ENCODE measurements around the gene GRAMD1A.
A peak's percentile ranks its signal among the peaks of the same experiment; 100 is the strongest.
"Not testable (repeated sequence)": the region's sequence is repeated elsewhere in the genome, so short reads cannot be mapped to it uniquely, and the experiment has no call there.

The GRAMD1A gene

DNA sequence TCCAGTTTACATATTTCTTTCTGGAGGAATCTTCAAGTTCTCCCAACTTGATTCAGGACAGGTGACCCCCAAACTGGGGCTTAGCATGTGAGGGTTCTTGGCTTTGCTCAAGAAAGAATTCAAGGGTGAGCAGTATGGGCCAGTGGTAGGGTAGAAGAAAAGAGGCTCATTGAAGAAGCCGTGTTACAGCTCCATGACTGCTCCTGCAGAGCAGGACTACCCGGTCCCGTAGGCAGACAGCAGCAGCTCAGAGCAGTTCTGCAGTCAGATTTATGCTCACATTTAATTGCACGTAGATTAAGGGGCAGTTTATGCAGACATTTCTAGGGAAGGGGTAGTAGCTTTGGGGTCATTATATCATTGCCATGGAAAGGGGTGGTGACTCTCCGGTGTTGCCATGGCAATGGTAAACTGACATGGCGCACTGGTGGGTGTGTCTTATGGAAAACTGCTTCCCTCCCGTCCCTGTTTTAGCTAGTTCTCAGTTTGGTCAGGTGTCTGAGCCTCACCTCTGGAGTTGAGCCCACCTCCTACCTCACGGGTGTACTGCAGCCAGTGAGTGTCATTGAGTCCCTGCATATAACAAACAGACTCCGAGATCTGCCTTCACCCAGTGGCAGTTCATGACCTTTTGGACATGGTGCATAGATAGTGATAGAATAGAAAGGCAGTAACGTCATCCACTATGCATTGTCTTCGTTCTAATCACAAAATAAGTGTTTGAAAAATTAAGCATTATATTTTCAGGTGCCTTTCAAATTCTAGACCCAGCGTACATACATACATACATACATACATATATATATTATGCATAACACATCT lies 20.1 kb upstream of the GRAMD1A start:
- no peak for DNase-seq

DNA sequence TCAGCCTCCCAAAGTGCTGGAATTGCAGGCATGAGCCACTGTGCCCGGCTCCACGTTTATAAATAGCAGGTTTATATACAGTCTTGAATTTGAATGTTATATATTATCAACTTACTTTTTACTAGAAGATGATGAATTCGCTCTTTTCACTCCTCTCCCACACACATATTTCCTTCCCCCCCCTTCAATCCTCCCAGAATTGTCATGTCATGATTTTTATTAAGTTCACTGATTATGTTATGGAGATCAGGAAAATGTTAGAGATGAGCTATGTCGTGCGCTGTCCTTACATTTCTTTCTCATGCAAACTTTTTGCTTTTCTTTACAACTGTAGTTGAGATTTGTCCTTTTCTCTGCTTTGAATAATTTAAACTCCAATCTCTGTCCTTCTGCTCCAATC lies 17.8 kb upstream of the GRAMD1A start:
- DNase-seq: no peak

DNA sequence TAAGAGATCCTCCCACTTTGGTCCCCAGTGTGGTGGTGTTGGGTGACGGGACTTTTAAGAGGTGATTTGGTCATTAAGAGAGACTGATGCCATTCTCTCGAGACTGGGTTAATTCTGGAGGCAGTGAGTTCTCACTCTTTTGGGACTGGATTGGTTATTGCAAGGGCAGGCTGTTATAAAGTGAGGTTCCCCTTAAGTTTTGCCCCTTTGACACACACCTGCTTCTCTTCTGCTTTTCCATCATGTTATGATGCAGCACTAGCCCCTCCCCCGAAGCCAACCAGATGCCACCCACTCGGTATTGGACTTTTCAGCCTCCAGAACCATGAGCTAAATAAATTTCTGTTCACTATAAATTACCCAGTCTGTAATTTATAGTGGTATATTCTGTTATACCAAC lies 16.3 kb upstream of the GRAMD1A start:
- no peak for DNase-seq

DNA sequence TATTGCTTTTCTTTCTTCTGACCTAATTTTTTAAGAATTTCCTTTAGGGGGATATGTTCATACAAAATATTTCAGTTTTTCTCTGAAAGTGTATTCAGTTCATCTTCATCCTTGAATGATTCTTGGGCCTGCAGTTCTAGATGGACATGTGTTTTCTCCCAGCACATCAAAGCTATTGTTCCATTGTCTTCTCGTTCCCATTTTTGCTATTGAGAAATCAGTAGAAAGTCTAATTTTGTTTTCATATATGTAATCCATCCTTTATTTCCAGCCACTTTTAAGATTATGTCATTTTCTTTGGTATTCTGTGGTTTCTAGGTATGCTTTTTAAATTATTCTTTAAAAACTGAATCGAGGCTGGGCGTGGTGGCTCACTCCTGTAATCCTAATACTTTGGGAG lies 15.8 kb upstream of the GRAMD1A start:
- no peak for DNase-seq

DNA sequence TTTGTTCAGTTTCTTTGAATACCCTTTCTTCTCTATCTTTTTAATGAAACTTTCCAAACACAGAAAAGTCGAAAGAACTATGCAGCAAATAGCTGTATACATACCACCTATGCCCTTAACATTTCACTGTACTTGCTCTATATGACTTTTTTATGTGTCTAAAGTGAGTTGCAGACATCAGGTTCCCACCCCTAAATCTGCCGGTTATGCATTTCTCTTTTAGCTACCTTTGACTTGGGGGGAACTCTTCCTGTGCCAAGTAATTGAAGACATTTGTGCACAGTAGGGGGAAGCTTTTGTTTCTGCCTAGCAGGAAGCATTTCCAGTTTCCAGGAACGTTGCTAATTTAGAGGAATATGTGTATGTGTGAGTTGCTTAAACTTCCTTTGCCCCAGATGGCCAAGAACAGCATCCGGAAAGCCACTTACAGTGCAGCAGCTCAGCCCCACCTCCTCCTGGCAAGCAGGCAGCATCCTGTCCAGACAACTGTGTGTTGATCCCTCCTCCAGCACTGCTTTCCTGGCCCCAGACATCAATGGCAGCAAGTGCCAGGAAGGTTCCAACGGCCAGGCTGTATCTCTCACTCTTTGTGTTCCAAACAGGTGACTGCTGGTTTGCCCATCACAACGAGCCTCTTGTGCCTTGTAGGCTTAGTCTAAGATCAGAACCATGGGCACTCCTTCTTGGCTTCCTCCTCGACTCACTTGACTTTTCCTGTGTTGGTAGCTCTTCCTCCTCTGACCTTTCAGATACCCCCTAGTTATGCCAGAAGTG lies 14.7 kb upstream of the GRAMD1A start:
- no peak for DNase-seq

DNA sequence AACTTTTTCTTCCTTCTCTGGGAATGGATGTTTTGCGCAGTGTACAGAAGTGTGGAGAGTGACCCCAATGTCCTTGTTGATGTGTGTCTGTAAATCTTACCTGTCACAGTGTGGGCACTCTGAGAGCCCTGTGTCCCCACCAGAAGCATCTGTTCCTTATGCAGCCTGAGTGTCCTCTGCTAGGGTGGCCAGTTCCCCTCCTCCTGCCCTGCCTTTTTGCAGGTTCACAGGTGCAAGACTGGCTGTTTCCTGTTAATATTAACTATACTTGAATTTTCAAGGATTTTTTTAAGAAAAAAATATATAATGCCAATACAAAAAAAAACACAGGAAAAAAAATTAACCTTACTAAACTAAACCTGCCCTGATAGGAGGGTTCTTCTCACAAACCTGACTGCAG lies 12.0 kb upstream of the GRAMD1A start:
- no peak for DNase-seq

DNA sequence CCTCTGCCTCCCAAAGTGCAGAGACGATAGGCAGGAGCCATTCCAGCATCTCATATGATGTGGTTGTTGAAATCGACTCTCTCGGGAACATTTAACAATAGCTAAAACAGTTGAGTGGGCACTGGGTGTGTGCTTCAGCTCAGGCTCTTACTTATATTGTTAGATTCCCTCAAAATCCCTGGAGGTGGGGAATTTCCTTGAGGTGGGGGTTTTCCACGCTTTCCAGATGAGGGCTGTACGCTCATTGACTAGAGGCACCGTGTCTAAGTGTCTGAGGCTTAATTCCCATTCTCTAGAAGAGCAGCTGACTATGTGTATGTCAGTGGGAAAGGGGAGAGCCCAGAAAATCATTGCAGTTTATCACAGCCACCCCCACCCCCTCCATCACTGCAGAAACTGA lies 10.8 kb upstream of the GRAMD1A start:
- no peak for DNase-seq

DNA sequence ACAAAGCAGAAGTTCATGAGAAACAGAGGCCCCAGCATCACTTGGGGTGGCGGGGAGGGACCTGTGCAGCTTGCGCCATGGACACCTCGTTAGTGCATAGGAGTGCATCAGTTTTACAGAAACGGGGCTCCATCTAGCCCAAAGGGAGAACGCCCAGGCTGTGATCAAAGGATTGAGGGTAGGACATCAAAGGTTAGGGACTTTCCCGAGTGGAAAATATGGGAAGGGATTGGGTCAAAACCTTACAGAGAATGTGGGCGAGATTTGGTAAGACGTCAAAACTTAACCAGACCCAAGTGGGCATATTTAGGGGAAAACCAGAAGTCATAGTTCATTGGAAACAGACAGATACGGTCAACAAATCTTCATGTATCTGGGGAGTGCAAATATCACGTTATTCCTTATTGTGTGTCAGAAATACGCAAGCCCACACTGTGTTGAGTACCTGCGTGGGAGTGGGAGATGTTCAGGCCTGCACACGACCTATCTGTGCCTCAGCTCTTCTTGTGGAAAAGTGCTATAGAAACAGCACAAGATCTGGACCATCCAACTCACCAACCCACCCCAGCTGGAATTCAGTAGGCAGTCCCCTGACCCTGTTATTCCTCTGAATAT lies 9.4 kb upstream of the GRAMD1A start:
- DNase-seq: no peak

DNA sequence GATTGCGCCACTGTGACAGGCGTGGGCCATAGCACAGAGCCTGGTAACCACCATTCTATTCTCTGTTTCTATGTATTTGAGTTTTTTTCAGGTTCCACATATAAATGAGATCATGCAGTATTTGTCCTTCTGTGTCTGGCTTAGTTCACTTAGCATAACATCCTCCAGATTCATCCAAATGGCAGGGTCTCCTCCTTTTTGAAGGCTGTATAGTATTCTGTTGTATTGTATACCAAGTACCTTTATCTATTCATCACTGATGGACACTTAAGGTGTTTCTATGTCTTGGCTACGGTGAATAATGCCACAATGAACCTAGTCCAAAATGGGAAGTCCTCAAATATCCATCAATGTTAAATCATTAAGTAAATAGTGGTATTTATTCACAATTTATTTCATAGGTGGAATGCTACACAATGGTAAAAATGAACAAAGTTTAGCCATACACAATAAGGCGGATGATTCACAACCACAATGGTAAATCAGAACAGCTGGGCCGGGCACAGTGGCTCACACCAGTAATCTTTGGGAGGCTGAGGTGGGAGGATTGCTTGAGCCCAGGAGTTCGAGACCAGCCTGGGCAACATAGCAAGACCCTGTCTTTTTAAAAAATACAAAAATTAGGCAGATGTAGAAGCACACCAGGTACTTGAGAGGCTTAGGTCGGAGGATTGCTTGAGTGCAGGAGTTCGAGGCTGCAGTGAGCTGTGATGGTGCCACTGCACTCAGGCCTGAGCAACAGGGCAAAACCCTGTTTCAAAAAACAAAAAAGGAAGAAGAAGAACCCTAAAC lies 8.4 kb upstream of the GRAMD1A start:
- DNase-seq: no peak

DNA sequence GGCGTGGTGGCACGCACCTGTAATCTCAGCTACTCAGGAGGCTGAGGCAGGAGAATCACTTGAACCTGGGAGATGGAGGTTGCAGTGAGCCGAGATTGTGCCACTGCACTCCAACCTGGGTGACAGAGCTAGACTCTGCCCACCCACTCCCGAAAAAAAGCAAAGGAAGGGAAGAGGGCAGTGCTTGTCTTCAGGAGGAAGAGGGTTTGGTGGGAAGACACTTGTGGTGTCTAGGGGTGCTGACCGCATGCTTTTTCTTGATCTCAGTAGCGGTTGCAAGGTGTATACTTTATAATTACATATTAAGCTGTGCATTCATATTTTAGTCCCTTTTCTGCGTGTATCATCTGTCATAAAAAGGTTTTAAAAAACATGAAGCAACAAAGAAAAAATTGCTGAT lies 7.5 kb upstream of the GRAMD1A start:
- not testable (repeated sequence) for DNase-seq

DNA sequence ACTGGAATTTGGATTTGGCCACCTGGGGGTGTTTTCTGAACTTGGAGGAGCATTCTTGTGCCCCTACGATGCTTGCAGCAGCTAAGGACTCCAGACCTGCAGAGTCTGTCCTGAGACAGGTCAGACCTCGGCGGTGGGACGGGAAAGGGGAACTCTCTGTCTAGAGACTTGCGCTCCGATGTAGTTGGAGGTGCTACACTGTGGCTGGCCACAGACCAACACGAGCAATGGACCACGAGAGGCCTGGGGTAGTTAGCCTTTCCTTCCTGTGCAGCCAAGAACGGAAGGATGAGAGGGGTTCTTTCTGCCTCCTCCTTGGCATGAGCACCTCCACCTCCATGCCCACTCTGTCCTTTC lies 5.9 kb upstream of the GRAMD1A start:
- DNase-seq: no peak

DNA sequence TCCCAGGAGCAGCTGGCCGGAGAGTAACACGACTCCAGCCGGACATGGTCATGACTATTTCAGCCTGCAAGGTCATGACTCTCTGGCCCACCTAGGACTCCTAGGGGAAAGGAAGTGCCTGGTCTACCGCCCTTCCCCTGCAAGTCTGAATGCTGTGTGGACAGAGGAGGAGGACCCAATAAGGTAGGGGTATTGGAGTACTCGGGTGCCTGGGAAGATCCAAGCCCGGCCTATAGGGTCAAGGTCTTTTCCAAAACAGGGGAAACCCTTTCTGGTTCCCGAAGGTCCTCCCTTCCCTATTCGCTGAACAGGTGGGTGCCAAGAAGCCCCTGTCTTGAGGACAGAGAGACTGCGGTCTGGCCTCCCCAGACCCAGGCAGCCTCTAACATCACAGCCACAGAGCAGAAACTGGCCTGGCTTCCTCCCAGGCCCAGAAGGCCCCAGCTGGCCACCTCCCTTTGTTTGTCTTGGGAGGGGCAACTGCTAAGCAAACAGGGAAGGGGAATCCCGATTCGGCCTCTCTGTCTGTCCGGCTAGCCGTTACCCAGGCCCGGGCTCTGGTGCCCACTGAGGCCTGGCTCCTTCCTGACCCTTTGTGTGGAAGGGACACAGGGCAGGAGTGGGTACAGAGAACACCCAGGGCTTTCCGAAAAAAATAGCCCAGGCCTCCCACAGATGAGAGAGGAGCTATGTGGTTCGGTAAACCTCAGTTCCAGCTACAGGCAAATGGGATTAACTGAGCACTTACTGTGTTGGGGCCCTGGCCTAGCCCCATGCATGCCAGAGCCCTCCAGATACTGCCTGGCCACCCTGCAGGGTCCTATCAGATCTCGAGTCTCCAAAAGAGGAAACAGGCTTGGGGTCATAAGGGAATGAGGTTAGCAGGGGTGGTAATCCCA lies 5.2 kb upstream of the GRAMD1A start:
- no peak for DNase-seq

DNA sequence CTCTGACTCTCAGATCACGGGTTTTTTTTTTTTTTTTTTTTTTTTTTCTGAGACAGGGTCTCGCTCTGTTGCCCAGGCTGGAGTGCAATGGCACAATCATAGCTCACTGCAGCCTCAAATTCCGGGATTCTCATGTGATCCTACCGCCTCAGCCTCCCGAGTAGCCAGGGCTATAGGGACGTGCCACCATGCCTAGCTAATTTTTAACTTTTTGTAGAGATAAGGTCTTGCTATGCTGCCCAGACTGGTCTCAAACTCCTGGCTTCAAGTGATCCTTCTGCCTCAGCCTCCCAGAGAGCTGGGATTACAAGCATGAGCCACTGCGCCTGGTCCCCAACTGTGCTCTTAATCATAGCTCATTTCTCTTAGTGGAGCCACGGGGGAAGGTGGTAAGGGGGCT lies 4.6 kb upstream of the GRAMD1A start:
- no peak for DNase-seq

DNA sequence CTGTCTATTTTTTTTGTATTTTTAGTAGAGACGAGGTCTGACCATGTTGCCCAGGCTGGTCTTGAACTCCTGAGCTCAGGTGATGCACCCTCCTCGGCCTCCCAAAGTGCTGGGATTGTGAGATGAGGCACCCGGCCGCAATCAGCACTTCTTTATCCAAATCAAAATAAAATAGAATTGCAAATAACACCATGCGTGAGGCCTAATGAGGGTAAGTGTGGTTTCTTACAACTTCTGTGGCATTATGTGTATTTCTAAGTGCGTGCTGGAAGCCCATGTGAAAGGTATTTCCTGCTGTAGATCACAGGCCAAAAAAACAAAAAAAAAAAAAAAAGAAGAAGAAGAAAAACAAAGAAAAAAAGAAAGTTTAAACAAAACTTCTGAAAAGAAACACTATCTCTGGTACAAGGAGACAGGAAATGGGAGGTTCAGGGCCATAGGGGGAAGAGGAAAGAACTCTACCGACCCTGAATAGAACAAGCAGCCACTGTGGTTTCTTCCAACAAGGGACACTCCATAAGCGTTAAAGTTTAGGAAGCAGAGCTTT lies 3.0 kb upstream of the GRAMD1A start:
- no peak for DNase-seq

DNA sequence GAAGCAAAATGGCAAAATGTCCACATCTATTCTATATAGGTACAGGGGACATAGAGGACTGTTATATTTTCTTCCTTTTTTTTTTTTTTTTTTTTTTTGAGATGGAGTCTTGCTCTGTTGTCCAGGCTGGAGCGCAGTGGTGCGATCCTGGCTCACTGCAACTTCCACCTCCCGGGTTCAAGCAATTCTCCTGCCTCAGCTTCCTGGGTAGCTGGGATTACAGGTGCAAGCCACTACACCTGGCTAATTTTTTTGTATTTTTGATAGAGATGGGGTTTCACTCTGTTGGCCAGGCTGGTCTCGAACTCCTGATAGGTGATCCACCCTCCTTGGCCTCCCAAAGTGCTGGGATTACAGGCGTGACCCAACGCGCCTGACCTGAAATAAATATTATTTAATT lies 1.9 kb upstream of the GRAMD1A start:
- not testable (repeated sequence) for DNase-seq

DNA sequence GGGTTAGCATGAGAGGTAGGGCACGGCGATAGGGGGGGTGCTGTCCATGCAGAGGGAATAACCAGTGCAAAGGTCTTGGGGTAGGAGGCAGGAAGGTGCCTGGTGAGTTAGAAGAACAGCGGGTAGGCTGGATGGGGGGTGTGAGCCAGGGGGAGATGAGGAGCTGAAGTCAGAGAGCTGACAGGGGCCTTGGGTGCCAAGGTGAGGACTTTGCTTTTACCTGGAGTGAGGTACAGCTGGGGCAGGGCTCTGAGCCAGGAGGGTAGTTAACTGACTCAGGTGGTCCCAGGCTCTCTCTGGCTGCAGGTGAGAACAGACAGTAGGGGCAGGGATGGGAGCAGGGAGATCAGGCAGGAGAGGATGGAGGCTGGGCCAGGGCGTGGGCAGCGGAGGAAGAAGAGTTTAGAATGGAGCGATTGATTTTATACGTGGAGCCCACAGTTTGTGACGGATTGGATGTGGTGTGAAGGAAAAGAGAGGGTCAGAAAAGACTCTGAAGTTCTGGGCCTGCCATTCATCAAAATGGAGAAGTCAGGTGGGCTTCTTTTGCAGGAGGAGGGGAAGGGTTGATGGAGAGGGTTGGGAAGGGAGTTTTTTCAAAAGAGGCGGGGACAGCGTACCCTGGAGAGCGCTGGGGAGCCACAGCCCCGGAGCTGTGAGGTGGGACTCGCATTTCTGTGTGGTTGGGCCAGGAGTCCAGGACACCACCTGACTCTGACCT lies 1.2 kb upstream of the GRAMD1A start:
- DNase-seq: no peak

DNA sequence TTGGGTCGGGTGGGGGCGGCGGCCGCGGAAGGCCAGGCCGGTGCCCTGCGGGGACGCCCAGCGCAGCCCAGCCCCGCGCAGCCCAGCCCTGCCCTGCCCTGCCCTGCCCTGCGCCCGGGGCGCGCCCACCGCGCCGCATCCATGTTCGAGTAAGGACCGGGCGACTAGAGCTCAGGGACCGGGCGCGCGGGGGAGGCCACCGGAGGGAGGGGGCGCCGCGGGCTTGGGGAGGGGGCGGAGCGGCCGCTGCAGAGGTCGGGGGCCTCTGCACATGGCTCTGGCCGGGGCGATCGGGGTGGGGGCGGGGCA lies 169 bp downstream of the GRAMD1A start:
- DNase-seq: no peak

DNA sequence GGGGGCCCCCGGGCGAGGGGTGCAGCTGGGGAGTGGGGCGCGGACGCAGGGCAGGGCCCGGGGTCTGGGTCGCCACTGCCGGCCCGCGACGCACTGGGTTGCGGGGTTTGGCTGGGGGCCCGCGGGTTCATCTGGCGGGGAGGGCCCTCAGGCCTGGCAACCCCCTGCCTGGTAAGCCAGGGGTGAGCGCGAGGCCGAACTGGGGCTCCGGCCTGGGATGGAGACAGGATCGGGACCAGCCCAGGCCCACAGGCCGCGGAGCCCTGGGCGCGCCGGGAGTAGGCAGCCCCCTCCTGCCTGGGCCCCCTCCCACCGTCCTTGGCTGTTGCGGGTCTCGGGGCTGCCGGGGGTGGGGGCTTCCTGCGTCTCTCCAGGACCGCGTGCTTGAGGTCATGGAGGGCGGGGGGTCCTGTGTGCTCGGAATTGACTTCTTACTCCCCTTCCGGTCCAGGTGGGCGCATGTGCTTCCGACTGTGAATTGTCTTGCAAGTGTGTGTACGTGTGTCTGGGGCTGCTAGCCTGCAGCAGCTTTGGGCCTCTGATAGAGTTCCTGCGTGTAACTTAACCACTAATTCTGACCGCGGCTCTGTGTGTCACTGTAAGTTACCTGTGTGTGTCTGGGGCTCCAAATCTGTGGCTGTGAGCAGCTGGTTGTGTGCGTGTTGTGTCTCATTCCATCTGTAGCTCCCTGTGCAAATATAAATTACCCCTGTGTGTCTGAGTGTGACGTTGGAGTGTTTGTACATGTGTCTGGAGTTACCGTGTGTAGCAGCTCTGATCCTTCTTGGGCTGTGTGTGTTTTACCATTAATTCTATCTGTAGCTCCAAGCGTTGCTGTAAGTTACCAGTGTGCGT lies 751 bp downstream of the GRAMD1A start:
- DNase-seq: peak; percentile 49

DNA sequence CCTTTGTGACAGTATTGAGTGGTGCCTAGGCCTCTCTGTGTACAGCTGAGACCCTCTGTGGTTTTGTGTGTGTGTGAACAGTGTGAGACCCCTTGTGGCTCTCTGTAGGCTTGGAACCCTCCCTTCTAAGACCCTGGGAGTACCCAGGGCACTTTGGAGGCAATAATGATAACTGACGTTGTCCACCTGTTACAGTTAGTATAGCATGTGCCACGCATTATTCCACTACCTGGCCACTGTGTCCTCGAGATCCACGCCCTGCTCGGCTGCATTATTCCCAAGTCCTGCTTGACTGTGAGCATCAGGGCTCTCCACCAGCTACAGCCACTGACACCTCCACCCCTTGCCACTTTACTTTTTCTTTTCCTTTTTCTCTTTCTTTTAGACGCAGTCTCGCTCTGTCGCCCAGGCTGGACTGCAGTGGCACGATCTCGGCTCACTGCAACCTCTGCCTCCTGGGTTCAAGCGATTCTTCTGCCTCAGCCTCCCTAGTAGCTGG lies 2.0 kb downstream of the GRAMD1A start:
- DNase-seq: no peak
